ENCODE results near the gene NHEJ1. TPM values are rescaled to one million over a fixed set of nuclear protein-coding genes. Genes with fewer than 3 reads are reported as not detected.

NHEJ1 gene
- polyA plus RNA-seq, 1 donor (not counting 4 experiments of a cell fraction or from before 2014, with no cell fraction given), result 13.1 TPM

GRCh38 chr2:219056896-219057708 is 103.5 kb downstream of the NHEJ1 start:
- Histone ChIP-seq H2AFZ (ENCODE audit: control insufficient read depth, low read length) (no peak overlapping the region), H3K4me1 (ENCODE audit: control insufficient read depth, extremely low read depth, insufficient read depth, low read length) (peaks cover 8% of the 10 kb centered on the region), H4K20me1 (ENCODE audit: control insufficient read depth, extremely low read depth, insufficient read depth, low read length) (peaks cover 2% of the 10 kb centered on the region), H3K4me2 (ENCODE audit: control insufficient read depth, extremely low read depth, insufficient read depth, low read depth, low read length) (no peak overlapping the region), H3K27me3 (ENCODE audit: control insufficient read depth, extremely low read depth, insufficient read depth, low read length) (peaks cover 72% of the 10 kb centered on the region), H3K9me3 (ENCODE audit: control insufficient read depth, low read depth, low read length) (no peaks in the 10 kb centered on the region), H3K9ac (ENCODE audit: control insufficient read depth, extremely low read depth, insufficient read depth, low read length) (no peak overlapping the region), H3K27ac (ENCODE audit: control insufficient read depth, insufficient read depth, low read length) (no peak overlapping the region), H3K9me1 (ENCODE audit: control insufficient read depth, extremely low read depth, insufficient read depth, low read length) (no peaks in the 10 kb centered on the region), H3K36me3 (ENCODE audit: control insufficient read depth in 2 of 2, extremely low read depth in 1 of 2, insufficient read depth in 2 of 2, low read length in 2 of 2) (no peaks in the 10 kb centered on the region), H3K79me2 (ENCODE audit: control insufficient read depth, insufficient read depth, low read length) (no peaks in the 10 kb centered on the region), H3K4me3 (ENCODE audit: control insufficient read depth in 2 of 3, extremely low read depth in 1 of 3, insufficient read depth in 2 of 3, low read depth in 1 of 3, low read length in 3 of 3) (no peak overlapping the region)
- DNase-seq (ENCODE audit: low read depth, low spot score), result no peak
- FAIRE-seq, result no peak
- dilution Hi-C loops (cut with MboI; ENCODE audit: extremely low pct_ligation_motif_present, low sequenced_read_pairs), result no loop called here
- no peak for TF ChIP-seq EZH2 (IDR thresholded peaks at IDR 0.05; ENCODE audit: low read length)
- TF ChIP-seq, protein P1, sequence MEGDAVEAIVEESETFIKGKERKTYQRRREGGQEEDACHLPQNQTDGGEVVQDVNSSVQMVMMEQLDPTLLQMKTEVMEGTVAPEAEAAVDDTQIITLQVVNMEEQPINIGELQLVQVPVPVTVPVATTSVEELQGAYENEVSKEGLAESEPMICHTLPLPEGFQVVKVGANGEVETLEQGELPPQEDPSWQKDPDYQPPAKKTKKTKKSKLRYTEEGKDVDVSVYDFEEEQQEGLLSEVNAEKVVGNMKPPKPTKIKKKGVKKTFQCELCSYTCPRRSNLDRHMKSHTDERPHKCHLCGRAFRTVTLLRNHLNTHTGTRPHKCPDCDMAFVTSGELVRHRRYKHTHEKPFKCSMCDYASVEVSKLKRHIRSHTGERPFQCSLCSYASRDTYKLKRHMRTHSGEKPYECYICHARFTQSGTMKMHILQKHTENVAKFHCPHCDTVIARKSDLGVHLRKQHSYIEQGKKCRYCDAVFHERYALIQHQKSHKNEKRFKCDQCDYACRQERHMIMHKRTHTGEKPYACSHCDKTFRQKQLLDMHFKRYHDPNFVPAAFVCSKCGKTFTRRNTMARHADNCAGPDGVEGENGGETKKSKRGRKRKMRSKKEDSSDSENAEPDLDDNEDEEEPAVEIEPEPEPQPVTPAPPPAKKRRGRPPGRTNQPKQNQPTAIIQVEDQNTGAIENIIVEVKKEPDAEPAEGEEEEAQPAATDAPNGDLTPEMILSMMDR (optimal IDR thresholded peaks at IDR 0.05 in 1 of 3, IDR thresholded peaks at IDR 0.05 in 1 of 3, conservative IDR thresholded peaks at IDR 0.05 in 1 of 3; ENCODE audit: extremely low read depth in 1 of 3, insufficient read depth in 2 of 3, low read length in 3 of 3), result no peak

DNA sequence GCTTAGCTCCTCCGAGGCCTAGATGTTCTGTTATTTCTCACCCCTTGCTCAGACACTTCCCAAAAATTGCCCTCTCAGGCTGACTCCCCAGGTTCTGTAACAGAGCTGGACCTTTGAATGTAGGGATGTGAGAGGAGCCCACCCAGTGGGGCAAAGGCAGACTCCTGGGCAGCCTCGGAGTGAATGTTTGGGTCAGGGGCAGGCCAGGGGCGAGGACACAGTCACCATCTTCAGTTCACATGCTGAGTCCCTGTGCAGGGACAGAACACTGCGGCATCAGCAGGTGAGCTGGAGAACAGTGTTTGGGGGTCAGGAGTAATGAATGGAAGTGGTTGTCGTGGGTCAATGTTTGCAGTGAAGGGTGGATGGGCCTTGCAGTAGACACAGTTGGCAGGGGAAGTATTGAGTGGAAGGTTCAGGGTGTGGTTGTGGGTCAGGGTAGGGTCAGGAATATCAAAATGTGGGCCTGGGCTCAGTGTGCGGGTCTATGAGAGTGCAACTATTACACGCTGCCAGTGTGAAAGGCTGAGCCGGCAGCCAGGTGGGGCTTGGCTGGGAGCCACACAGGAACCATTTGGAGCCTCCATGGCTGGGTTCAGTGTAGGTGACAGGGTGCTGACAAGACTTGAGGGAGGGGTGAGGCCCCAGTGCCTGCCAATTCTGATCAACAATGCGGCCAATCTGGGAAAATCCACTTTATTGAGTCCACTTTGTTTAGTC is 104.3 kb downstream of the NHEJ1 start:
- no peak overlapping the region for H3K9ac ChIP-seq (ENCODE audit: control insufficient read depth, extremely low read depth, insufficient read depth, low read length)
- H3K36me3 ChIP-seq (ENCODE audit: control insufficient read depth in 2 of 2, extremely low read depth in 1 of 2, insufficient read depth in 2 of 2, low read length in 2 of 2), result no peaks in the 10 kb centered on the region
- TF ChIP-seq, protein P1 (optimal IDR thresholded peaks at IDR 0.05 in 1 of 3, IDR thresholded peaks at IDR 0.05 in 1 of 3, conservative IDR thresholded peaks at IDR 0.05 in 1 of 3; ENCODE audit: extremely low read depth in 1 of 3, insufficient read depth in 2 of 3, low read length in 3 of 3), result no peak
- no peak for TF ChIP-seq EZH2 (IDR thresholded peaks at IDR 0.05; ENCODE audit: low read length)
- no peak overlapping the region for H3K4me2 ChIP-seq (ENCODE audit: control insufficient read depth, extremely low read depth, insufficient read depth, low read depth, low read length)
- dilution Hi-C loops (cut with MboI; ENCODE audit: extremely low pct_ligation_motif_present, low sequenced_read_pairs), result no loop called here
- peaks cover 65% of the 10 kb centered on the region for H3K27me3 ChIP-seq (ENCODE audit: control insufficient read depth, extremely low read depth, insufficient read depth, low read length)
- peaks cover 8% of the 10 kb centered on the region for H3K4me1 ChIP-seq (ENCODE audit: control insufficient read depth, extremely low read depth, insufficient read depth, low read length)
- no peak overlapping the region for H2AFZ ChIP-seq (ENCODE audit: control insufficient read depth, low read length)
- no peaks in the 10 kb centered on the region for H3K9me3 ChIP-seq (ENCODE audit: control insufficient read depth, low read depth, low read length)
- H4K20me1 ChIP-seq (ENCODE audit: control insufficient read depth, extremely low read depth, insufficient read depth, low read length), result peaks cover 2% of the 10 kb centered on the region
- no peak for FAIRE-seq
- no peaks in the 10 kb centered on the region for H3K79me2 ChIP-seq (ENCODE audit: control insufficient read depth, insufficient read depth, low read length)
- no peaks in the 10 kb centered on the region for H3K9me1 ChIP-seq (ENCODE audit: control insufficient read depth, extremely low read depth, insufficient read depth, low read length)
- DNase-seq (ENCODE audit: low read depth, low spot score), result no peak
- no peak overlapping the region for H3K27ac ChIP-seq (ENCODE audit: control insufficient read depth, insufficient read depth, low read length)
- H3K4me3 ChIP-seq (ENCODE audit: control insufficient read depth in 2 of 3, extremely low read depth in 1 of 3, insufficient read depth in 2 of 3, low read depth in 1 of 3, low read length in 3 of 3), result no peak overlapping the region
